GM15510 (cell line): ENCODE measurements around the gene PRKG1.

Experiments
- POLR2A ChIP-seq: IDR thresholded peaks from 3 replicates; pipeline ENCODE4 v1.6.1; 2011; ENCODE audit warnings: borderline replicate concordance; ENCODE audit not compliant: insufficient read length; ENCODE audit errors: extremely low read depth

Gene PRKG1

GRCh38 chr10:51588984-51589383 is 514.7 kb downstream of the PRKG1 start:
- TF ChIP-seq POLR2A: no peak

GRCh38 chr10:51590818-51591217 is 516.5 kb downstream of the PRKG1 start:
- TF ChIP-seq POLR2A: no peak

- no peak for TF ChIP-seq POLR2A
Measured at GRCh38 chr10:51596695-51597094, 522.4 kb downstream of the PRKG1 start.

- TF ChIP-seq POLR2A: no peak
Measured at GRCh38 chr10:51599647-51600046, 525.4 kb downstream of the PRKG1 start.

- no peak for TF ChIP-seq POLR2A
Measured at GRCh38 chr10:51602326-51602725, 528.0 kb downstream of the PRKG1 start.

GRCh38 chr10:51604579-51604978 is 530.3 kb downstream of the PRKG1 start:
- TF ChIP-seq POLR2A: no peak

GRCh38 chr10:51606825-51607462 is 532.7 kb downstream of the PRKG1 start:
- TF ChIP-seq POLR2A: no peak

GRCh38 chr10:51607463-51607835 is 533.2 kb downstream of the PRKG1 start:
- no peak for TF ChIP-seq POLR2A

- TF ChIP-seq POLR2A: no peak
Measured at GRCh38 chr10:51608211-51608610, 533.9 kb downstream of the PRKG1 start.

- no peak for TF ChIP-seq POLR2A
Measured at GRCh38 chr10:51615764-51616298, 541.5 kb downstream of the PRKG1 start.

- TF ChIP-seq POLR2A: no peak
Measured at GRCh38 chr10:51617576-51618235, 543.4 kb downstream of the PRKG1 start.

GRCh38 chr10:51619365-51619764 is 545.1 kb downstream of the PRKG1 start:
- no peak for TF ChIP-seq POLR2A

- TF ChIP-seq POLR2A: no peak
Measured at GRCh38 chr10:51620131-51620530, 545.8 kb downstream of the PRKG1 start.

GRCh38 chr10:51624013-51624412 is 549.7 kb downstream of the PRKG1 start:
- no peak for TF ChIP-seq POLR2A

GRCh38 chr10:51629934-51630639 is 555.8 kb downstream of the PRKG1 start:
- TF ChIP-seq POLR2A: no peak
